Measurements from ENCODE around the gene STK32C. TPM values are rescaled to one million over a fixed set of nuclear protein-coding genes. Genes with fewer than 3 reads are reported as not detected.

Gene STK32C
- total RNA-seq, 4 donors from 2014 or later: 4.8 to 6.4 (median 5.7) TPM

GRCh38 chr10:132175907-132176581 lies 131.7 kb downstream of the STK32C start:
- TF ChIP-seq CTCF (IDR thresholded peaks at IDR 0.05) (no peak), POLR2A (IDR thresholded peaks at IDR 0.05) (no peak)
- intact Hi-C loops (cut with DNase I; ENCODE audit: low total_unique reads): no loop called here
- DNase-seq (ENCODE audit: low spot score in 2 of 2): no peak
- 12 to 13% methylated on average over 15 to 16 of the region's 16 CpGs for WGBS, 2 donors
- no peak overlapping the region for H3K4me3 ChIP-seq (ENCODE audit: low read depth, poor library complexity, severe bottlenecking)

DNA sequence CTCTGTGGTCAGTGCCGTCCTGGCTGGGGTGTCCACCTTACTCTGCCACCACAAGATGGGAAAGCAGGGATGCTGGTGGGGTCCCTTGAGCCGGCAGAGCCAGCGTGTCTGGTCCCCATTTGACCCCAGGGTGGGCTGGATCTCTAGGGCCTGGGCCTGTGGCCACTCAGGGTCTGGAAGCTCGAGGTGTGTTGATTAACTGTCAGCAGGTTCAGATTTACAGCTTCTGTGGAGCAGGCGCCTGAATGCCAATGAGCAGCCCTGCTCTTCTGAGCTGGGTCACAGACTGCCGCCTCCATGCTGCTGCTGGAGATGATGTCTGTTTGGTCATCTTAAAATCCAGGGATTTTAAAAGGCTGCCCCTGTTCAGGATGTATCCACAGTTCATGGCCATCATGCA lies 132.3 kb downstream of the STK32C start:
- no peak overlapping the region for H3K4me3 ChIP-seq (ENCODE audit: low read depth, poor library complexity, severe bottlenecking)
- intact Hi-C loops (cut with DNase I; ENCODE audit: low total_unique reads): no loop called here
- TF ChIP-seq CTCF (IDR thresholded peaks at IDR 0.05) (no peak), POLR2A (IDR thresholded peaks at IDR 0.05) (no peak)
- 47 to 51% methylated on average over 5 to 6 of the region's 6 CpGs for WGBS, 2 donors
- DNase-seq (ENCODE audit: low spot score in 2 of 2): no peak

DNA sequence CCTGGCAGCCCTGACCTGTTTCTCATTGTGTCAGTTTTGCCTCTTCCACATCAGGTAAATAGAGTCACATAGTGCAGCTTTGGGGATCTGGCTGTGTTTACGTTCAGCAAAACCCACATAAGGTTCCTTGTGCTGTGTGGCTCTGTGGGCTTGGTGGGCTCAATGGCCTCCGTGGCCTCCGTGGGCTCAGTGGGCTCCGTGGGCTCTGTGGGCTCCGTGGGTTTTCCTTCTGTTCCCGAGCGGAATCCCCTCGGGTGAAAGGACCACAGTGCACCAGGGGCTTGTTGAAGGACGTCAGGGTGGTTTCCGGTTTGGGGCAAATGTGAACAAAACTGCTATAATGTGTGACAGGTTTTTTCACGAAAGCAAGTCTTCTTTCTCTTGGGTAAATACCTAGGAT lies 133.5 kb downstream of the STK32C start:
- intact Hi-C loops (cut with DNase I; ENCODE audit: low total_unique reads): no loop called here
- no peak for DNase-seq (ENCODE audit: low spot score in 2 of 2)
- no peak overlapping the region for H3K4me3 ChIP-seq (ENCODE audit: low read depth, poor library complexity, severe bottlenecking)
- no peak for TF ChIP-seq CTCF (IDR thresholded peaks at IDR 0.05)
- no peak for TF ChIP-seq POLR2A (IDR thresholded peaks at IDR 0.05)
- 88 to 89% methylated on average over 11 of the region's 11 CpGs for WGBS, 2 donors

GRCh38 chr10:132173185-132173584 lies 134.6 kb downstream of the STK32C start:
- H3K4me3 ChIP-seq (ENCODE audit: low read depth, poor library complexity, severe bottlenecking): no peak overlapping the region
- 67 to 68% methylated on average over 5 of the region's 5 CpGs for WGBS, 2 donors
- intact Hi-C loops (cut with DNase I; ENCODE audit: low total_unique reads): no loop called here
- no peak for DNase-seq (ENCODE audit: low spot score in 2 of 2)
- TF ChIP-seq POLR2A (IDR thresholded peaks at IDR 0.05): no peak
- TF ChIP-seq CTCF (IDR thresholded peaks at IDR 0.05): no peak

DNA sequence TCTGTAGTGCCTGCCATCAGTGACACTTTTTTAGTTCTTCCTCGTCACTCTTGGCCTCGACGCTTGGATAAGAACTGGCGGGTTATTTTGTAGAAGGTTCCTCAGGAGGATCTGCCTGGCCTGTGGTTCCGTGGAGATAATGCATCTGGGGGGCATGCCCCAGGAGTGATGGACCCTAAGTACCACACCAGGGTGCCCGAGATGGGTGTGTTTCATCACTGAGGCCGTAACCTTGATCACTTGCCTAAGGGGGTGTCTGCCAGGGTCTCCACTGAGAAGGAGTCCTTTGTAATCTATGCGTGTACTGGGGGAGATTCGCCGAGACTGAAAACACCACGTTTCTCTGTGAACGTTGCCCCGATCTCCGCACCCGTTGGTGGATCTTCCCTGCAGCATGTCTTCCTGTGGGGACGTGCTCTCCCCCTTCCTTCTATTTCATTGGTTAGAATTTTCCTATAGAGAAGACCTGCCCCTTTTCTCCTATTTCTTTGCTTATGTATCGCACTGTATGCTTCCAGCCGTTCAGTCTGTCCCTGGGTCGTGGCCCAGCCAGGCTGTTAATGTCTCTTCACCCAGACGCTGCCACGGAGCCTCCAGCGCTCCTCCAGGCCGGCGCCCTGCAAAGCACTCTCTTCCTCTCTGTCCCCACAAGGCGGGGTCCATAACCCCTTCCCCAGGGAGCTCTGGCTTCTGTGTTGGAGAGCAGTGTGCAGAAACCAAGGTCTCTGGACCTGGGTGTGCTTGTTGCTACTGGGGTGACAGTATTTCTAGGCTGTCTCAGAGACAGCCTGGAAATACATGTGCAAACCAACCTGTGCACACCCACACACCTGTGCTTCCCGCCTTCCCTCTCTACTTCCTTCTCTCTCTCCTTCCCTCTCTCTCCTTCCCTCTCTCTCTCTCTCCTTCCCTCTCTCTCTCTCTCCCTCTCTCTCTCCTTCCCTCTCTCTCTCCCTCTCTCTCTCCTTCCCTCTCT lies 135.4 kb downstream of the STK32C start:
- WGBS, 2 donors: 41 to 47% methylated on average over 26 of the region's 26 CpGs
- TF ChIP-seq CTCF (IDR thresholded peaks at IDR 0.05) (no peak), POLR2A (IDR thresholded peaks at IDR 0.05) (no peak)
- DNase-seq (ENCODE audit: low spot score in 2 of 2): no peak
- intact Hi-C loops (cut with DNase I; ENCODE audit: low total_unique reads): no loop called here
- no peak overlapping the region for H3K4me3 ChIP-seq (ENCODE audit: low read depth, poor library complexity, severe bottlenecking)
